ENCODE data around the gene LMO1. TPM values are rescaled to one million over a fixed set of nuclear protein-coding genes. Genes with fewer than 3 reads are reported as not detected.

LMO1 gene
- total and polyA plus RNA-seq, 8 donors: 0.65 TPM; not detected in 7

- TF ChIP-seq POLR2A (IDR thresholded peaks at IDR 0.05): no peak
- no peak overlapping the region for H3K27ac ChIP-seq
- no peaks in the 10 kb centered on the region for H3K27me3 ChIP-seq
- no peaks in the 10 kb centered on the region for H3K36me3 ChIP-seq
- no peak overlapping the region for H3K4me3 ChIP-seq
- DNase-seq: no peak
- intact Hi-C loops (cut with DNase I; ENCODE audit: low total_unique reads): no loop called here
- H3K9me3 ChIP-seq: no peaks in the 10 kb centered on the region
- 66 to 83% (median 77%) methylated on average over 8 to 9 of the region's 9 CpGs for WGBS, 5 donors
- peaks cover 0 to 13% (median 8%) of the 10 kb centered on the region in 4 donors for H3K4me1 ChIP-seq
These were observed 30.6 kb downstream of the LMO1 start for GRCh38 chr11:8232849-8233606.

DNA sequence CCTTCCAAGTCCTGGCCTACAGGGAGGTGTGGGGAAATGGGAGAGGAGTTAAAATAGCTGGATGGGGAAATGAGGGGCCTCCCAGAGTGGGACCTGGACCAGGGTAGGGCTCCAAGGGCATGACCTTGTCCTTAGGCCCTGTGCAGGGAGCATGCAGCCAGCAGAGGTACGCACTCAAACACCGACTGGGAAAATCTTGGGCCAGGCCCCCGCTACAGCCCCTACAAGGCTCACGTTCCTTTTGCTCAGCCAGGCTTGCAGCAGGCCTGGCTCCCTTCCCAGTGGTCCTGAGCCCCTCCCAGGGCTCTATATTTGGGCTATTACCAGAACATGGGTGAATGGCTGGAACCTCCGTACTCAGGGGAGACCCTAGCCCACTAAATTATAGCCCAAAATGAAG, 31.3 kb downstream of the LMO1 start:
- H3K27ac ChIP-seq: no peak overlapping the region

GRCh38 chr11:8231979-8232378, 31.7 kb downstream of the LMO1 start:
- intact Hi-C loops (cut with DNase I; ENCODE audit: low total_unique reads): no loop called here
- Histone ChIP-seq H3K27me3 (no peaks in the 10 kb centered on the region), H3K36me3 (no peaks in the 10 kb centered on the region), H3K27ac (no peak overlapping the region), H3K9me3 (no peaks in the 10 kb centered on the region), H3K4me3 (no peak overlapping the region), H3K4me1 (peaks cover 0 to 13% (median 8%) of the 10 kb centered on the region in 4 donors)
- WGBS, 5 donors: 81 to 86% (median 83%) methylated on average over 5 of the region's 5 CpGs
- no peak for DNase-seq
- TF ChIP-seq, protein P1, sequence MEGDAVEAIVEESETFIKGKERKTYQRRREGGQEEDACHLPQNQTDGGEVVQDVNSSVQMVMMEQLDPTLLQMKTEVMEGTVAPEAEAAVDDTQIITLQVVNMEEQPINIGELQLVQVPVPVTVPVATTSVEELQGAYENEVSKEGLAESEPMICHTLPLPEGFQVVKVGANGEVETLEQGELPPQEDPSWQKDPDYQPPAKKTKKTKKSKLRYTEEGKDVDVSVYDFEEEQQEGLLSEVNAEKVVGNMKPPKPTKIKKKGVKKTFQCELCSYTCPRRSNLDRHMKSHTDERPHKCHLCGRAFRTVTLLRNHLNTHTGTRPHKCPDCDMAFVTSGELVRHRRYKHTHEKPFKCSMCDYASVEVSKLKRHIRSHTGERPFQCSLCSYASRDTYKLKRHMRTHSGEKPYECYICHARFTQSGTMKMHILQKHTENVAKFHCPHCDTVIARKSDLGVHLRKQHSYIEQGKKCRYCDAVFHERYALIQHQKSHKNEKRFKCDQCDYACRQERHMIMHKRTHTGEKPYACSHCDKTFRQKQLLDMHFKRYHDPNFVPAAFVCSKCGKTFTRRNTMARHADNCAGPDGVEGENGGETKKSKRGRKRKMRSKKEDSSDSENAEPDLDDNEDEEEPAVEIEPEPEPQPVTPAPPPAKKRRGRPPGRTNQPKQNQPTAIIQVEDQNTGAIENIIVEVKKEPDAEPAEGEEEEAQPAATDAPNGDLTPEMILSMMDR (IDR thresholded peaks at IDR 0.05): no peak
- TF ChIP-seq POLR2AphosphoS5 (IDR thresholded peaks at IDR 0.05) (no peak), EP300 (IDR thresholded peaks at IDR 0.05) (no peak), POLR2A (IDR thresholded peaks at IDR 0.05) (no peak)

More for the DNA sequence above, 31.3 kb downstream of the LMO1 start:
- Histone ChIP-seq H3K4me3 (no peak overlapping the region), H3K4me1 (peaks cover 0 to 13% (median 8%) of the 10 kb centered on the region in 4 donors), H3K9me3 (no peaks in the 10 kb centered on the region), H3K36me3 (no peaks in the 10 kb centered on the region), H3K27me3 (no peaks in the 10 kb centered on the region)
- no peak for DNase-seq
- TF ChIP-seq EP300 (IDR thresholded peaks at IDR 0.05) (no peak), POLR2A (IDR thresholded peaks at IDR 0.05) (no peak), POLR2AphosphoS5 (IDR thresholded peaks at IDR 0.05) (no peak)
- TF ChIP-seq, protein P1 (IDR thresholded peaks at IDR 0.05): no peak
- intact Hi-C loops (cut with DNase I; ENCODE audit: low total_unique reads): no loop called here
- WGBS, 5 donors: 79 to 89% (median 87%) methylated on average over 4 to 5 of the region's 5 CpGs

GRCh38 chr11:8230921-8231847, 32.5 kb downstream of the LMO1 start:
- no peak for DNase-seq
- intact Hi-C loops (cut with DNase I; ENCODE audit: low total_unique reads): no loop called here
- WGBS, 5 donors: 84 to 87% (median 87%) methylated on average over 18 to 21 of the region's 21 CpGs
- no peak overlapping the region for H3K27ac ChIP-seq
- H3K27me3 ChIP-seq: no peaks in the 10 kb centered on the region
- TF ChIP-seq, protein P1 (IDR thresholded peaks at IDR 0.05): no peak
- TF ChIP-seq POLR2A (IDR thresholded peaks at IDR 0.05): no peak
- no peak for TF ChIP-seq POLR2AphosphoS5 (IDR thresholded peaks at IDR 0.05)
- TF ChIP-seq EP300 (IDR thresholded peaks at IDR 0.05): no peak
- H3K9me3 ChIP-seq: no peaks in the 10 kb centered on the region
- H3K4me3 ChIP-seq: no peak overlapping the region
- no peaks in the 10 kb centered on the region for H3K36me3 ChIP-seq
- peaks cover 0 to 13% (median 8%) of the 10 kb centered on the region in 4 donors for H3K4me1 ChIP-seq
